HG03060 (cell line): Measurements from ENCODE around the gene ADAM8.
"Not testable (repeated sequence)": the region's sequence is repeated elsewhere in the genome, so short reads cannot be mapped to it uniquely, and the experiment has no call there.

Source experiments
- ATAC-seq: cut with Tn5 transposase; IDR thresholded peaks from one replicate; pipeline ENCODE4 v1.9.1; 2021; ENCODE audit warnings: low read depth, moderate number of reproducible peaks; ENCODE audit not compliant: unreplicated experiment

The ADAM8 gene

DNA sequence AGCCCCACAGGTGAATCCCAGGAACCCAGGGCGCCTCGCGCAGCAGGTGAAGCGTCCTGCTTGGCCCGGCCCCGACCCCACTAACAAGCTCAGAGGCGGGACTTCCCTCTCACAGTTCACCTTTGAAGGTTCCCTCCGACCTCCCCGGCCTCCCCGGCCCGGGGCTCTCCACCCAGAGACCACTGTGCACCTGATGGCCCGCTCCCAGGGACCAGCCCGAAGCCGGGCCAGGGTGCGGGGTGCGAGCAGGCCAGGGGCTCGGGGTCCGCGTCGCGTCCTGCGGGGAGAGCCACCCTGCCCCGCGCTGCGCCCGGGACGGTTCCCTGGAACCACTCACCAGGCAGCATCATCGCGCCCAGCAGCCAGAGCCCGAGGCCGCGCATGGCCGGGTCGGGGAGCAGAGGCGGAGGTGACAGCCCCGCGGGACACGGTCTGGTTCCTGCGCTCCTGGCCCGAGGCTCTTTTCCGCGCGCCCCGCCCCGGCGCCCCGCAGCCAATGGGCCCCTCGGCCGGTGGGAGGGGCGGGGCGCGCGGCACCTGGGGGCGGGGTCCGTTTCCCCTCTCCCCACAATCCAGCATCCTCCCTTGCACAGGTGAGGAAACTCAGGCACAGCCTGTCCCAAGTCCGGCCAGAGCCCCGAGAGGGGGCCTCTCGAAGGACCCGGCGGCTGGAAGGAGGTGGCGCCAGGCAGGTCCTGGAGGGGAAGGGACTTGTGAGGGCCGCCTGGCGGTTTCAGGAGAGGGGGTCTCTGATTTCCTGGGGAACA is at the start of gene ADAM8:
ADAM8 (minus strand) TSS at position 434 of the 767 bp plus-strand sequence; CDS start at position 383, 51 bp downstream.
- no peak for ATAC-seq

DNA sequence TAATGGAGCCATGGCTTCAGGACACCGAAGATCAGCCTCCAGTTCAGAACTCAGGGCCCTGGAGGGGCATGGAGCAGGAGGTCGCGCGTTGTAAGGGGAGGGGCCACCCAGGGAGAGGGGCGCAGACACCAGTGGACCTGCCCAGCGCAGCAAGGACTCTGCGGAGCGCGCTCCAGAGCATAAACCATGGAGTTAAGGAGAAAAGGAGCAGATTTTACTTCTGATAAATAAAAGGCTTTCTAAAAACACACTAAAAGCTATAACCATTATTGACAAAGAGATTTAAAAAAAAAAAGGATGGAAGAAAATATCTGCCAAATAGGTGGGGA is 49.5 kb upstream of the ADAM8 start:
- ATAC-seq = no peak

DNA sequence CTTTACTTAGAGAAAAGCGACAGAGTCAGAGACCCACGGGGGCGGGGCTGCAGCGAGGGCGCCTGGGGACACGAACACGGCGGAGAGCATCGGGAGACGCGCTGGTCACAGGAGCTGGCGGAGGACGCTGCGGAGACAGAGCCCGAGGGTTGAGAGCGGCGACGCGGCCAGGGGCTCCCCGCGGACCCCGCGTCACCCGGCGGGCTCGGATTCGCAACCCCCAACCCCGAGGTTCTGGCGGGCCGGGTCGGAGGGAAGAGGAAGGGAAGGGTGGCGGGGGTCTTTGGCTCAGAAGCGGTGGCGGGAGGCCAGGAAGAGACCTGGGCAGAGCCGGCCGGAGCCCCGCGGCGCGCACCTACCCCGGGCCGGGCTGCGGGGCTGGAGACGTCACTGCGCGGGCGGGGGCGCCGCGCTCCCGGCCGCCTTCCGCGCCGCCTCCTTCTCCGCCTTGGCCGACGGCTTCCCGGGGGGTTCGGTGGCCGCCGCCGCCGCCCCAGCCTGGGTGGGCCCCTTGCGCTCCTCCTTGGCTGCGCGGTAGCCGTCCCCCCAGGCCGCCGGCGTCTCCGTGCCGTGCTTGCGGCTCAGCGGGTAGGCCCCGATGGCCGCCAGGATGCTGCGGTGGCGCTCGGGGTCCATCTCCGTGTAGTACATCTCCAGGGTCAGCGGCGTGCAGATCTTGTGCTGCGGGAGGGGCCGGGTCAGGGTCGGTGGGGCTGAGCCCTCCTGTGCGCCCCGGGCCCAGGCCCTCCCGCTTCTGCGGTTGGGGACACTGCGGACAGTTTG is 49.0 kb upstream of the ADAM8 start:
- ATAC-seq = no peak

DNA sequence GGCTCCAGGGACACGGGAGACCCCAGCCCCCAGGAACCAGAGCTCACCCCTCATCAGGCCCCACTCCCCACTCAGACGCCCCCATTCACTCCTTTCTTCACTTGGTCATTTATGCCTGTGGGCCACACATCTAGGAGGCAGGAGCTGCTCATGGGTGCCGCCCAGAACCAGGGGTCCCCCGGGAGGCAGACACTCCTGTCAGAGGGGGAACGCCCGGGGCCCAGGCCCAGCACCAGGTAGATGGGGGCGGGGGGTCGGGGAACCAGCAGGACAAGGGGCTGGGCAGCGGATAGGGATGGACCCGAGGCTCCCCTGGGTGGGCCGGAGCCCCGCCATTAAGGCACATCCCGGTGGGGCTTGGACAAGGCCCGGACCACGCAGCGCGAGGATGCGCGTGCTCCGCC is 48.2 kb upstream of the ADAM8 start:
- no peak for ATAC-seq

DNA sequence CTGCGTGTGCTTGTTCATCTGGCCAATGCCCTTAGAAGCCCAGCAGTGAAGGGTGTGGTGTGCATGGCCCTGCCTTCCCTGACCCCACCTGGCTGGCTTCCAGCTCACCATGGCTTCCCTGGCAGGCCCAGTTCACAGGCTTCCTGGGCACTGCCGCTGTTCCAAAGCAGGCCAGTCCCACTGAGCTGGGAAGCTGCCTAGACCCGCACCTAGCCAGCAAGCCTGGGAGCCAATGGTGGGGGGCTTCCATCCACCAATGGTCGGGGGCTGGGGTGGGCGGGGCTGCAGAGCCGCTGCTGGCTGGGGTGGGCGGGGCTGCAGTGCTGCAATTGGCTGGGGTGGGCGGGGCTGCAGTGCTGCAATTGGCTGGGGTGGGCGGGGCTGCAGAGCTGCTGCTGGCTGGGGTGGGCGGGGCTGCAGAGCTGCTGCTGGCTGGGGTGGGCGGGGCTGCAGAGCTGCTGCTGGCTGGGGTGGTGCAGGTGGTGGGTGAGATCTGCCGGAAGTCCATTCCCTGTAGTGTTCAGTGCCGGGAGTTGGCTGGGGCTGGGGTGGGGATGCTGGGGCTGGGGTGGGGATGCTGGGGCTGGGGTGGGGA is 47.6 kb upstream of the ADAM8 start:
- ATAC-seq = no peak

DNA sequence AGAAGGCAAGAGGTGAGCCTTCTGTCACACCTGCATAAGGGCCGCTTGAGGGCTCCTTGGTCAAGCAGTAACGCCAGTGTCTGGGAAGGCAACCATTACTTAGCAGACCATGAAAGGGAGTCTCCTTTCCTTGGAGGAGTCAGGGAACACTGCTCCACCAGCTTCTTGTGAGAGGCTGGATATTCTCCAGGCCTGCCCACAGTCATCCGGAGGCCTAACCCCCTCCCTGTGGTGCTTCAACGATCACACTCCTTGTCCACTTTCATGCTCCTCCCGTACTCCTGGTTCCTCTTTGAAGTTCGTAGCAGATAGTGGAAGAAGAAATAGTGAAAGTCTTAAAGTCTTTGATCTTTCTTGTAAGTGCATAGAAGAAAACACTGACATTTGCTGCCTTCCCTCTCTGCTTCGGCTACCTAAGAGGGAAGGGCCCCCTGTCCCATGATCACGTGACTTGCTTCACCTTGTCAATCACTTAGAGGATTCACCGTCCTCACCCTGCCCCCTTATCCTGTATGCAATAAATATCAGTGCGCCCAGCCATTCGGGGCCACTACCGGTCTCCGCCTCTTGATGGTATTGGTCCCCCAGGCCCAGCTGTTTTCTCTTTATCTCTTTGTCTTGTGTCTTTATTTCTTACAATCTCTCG is 45.5 kb upstream of the ADAM8 start:
- not testable (repeated sequence) for ATAC-seq

DNA sequence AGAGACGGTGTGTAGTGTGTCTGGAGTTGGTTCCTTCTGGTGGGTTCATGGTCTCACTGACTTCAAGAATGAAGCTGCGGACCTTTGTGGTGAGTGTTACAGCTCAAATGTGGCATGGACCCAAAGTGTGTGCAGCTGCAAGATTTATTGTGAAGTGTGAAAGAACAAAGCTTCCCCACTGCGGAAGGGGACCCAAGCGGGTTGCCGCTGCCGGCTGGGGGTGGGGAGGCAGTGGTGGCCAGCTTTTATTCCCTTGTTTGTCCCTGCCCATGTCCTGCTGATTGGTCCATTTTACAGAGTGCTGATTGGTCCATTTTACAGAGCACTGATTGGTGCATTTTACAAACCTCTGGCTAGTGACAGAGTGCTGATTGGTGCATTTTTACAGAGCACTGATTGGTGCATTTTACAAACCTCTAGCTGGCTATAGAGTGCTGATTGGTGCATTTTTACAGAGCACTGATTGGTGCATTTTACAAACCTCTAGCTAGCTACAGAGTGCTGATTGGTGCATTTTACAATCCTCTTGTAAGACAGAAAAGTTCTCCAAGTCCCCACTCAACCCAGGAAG is 44.3 kb upstream of the ADAM8 start:
- ATAC-seq = not testable (repeated sequence)

DNA sequence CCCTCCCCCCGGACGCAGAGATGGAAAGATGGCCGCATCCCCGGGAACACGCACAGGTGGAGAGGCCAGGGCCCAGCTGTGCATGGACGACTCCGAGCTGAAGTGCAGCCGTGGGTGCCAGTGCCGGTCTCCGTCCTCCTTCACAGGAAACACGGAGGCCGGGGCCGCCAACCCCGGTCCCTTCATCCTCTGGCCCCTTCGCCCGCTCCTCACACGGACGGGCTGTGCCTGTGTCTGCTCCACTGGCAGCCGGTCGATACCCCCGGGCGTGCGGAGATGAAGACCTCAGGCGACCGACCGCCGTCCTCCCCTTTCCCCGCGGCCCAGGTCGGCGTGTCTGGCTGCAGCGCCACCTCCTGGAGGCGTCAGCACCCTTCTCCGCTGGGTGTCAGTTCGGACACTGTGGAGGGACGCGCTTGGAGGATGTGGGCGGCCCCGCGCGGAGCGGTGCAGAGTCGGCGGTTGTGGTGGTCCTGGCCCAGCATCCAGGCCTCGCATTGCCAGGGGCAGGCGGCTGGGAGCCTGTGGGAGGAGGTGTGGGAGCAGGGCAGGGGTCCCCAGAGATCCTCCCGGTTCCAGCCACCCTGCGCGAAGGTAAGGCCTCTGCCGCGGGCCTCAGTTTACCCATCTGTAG is 41.9 kb upstream of the ADAM8 start:
- ATAC-seq = no peak

DNA sequence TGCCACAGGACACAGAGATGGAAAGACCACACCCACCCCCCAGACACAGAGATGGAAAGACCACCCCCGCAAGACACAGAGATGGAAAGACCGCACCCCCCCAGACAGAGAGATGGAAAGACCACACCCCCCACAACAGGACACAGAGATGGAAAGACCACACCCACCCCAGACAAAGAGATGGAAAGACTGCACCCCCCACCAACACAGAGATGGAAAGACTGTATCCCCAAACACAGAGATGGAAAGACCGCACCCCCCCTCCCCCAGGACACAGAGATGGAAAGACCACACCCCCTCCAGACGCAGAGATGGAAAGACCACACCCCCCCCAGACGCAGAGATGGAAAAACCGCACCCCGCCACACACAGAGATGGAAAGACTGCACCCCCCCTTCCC is 40.1 kb upstream of the ADAM8 start:
- no peak for ATAC-seq

DNA sequence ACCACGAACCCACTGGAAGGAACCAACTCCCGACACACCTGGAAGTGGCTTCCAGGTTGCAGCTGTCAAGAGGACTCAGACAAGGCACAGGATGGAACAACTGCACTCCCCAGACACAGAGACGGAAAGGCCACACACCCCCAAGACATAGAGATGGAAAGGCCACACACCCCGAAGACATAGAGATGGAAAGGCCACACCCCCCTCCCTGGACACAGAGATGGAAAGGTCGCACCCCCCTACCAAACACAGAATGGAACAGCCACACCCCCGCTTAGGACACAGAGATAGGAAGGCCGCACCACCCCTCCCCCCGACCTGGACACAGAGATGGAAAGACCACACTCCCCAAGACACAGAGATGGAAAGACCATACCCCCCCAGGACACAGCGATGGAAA is 39.6 kb upstream of the ADAM8 start:
- no peak for ATAC-seq

DNA sequence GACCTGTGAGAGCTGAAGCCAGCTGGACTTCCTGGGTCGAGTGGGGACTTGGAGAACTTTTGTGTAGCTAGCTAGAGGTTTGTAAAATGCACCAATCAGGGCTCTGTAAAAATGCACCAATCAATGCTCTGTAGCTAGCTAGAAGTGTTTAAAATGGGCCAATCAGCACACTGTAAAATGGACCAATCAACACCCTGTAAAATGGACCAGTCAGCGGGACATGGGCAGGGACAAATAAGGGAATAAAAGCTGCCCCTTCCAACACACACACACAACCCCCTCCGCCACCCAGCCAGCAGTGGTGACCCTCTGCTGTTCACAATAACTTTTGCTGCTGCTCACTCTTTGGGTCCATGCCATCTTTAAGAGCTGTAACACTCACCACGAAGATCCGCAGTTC is 39.2 kb upstream of the ADAM8 start:
- no peak for ATAC-seq

DNA sequence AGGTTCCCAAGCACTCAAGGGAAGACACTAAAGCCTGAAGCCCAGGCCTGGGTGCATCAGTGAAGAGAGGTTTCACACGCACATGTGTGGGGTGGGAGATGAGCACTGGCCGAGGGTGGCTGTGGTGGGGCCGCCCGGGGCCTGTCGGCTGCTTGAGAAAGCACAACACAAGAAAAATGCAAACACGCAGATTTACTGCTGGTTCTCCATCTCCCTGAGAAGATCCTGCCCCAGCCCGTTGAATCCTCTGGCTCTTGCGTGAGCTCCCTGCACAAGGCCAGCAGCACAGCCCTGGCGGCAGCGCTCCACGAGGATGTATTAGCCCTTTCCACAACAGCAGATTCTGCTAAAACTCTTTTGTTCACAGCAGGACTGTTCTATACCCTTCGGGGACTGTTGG is 38.2 kb upstream of the ADAM8 start:
- no peak for ATAC-seq

DNA sequence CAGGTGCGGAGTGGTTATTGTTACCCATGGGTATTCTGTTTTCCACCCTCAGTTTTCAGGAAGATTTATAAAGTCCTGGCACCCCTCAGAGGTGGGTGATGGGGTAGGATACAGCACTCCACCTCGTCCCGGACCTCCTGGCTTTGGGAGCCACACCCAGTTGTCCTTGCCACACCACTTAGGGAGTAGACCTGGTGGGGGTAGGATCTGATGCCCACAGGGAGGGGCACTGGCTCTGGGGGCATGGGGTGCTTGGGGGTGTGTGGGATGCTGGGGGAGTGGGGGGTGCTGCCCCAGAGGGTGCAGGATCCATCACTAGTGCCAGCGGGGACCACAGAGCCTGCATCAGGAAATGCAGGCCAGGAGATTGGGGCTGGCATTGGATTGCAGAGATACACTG is 36.5 kb upstream of the ADAM8 start:
- ATAC-seq = no peak

DNA sequence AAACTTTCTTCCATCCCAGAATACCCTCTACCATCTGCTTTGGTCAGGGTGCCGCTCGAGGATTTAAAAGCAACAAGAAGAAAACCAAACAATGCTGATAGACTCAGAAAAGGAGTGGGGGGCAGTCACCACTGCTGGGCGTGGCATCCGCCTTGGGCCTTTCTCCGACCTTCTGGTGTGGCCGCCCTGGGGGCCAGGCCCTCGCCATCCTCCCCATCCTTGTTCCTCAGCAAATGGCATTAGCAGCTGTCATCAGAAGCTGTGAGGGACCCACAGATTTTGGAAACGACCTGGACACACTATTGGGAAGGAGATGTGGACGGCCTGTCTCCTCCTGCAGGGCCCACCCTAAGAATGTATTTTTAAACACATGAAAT is 36.1 kb upstream of the ADAM8 start:
- ATAC-seq = no peak

DNA sequence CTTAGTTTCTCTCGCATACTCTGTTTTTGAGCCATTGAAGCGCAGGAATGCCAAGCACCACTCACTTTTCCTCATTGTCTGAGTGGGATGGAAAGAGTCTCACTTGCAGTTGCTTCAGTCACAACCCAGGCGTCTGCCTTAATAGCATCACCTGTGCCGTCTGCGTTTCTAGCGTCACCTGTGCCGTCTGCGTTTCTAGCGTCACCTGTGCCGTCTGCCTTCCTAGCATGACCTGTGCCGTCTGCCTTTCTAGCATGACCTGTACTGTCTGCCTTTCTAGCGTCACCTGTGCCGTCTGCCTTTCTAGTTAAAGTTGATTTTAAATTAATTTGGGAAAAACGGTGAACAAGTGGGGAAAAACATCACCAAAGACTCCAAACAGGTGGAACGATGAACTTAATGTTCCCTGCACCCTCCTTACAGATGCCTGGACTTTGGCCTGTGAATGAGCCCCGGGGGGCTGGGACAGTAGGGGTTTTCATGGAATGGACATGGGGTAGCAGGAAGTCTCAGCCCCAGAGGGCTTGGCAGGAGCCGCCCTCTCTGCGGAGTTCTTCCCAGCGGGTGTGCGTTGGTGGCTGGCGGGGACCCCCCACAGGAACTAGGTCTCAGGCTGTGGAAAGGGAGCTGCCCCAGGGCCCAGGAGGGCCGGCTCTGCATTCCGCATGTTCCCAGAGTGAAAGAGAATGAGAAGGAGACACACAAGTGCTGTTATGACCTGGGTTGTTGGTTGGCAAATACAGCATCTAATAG is 35.5 kb upstream of the ADAM8 start:
- ATAC-seq = no peak

DNA sequence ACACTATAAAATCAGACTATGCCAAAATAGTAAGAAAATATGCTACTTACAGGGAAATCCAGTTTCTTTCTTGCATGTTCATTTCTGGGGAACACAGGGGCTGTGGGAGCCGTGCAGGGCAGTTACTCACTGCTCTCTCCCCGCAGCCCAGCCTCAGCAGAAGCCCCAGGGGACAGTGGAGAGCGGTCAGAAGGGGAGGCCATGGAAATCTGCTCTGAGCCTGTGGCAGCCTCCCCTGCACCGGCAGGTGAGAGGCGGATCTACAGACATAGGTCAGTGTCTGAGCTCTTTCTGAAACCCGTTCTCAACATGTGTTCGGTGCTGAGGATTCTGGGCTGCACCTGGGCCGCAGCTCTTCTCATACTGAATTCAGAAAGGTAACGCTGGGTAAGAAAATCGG is 34.9 kb upstream of the ADAM8 start:
- ATAC-seq = no peak

DNA sequence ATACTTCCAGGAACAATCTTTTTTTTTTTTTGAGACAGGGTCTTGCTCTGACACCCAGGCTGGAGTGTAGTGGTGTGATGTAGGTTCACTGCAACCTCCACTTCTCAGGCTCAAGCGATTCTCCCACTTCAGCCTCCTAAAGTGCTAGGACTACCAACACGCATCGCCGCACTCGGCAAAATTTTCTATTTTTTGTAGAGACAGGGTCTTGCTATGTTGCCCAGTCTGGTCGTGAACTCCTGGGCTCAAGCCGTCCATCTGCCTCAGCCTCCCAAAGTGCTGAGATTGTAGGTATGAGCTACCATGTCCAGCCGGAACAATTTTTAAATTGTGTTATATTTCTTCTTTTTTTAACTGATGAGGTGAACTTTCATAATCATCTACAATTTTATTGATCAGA is 34.1 kb upstream of the ADAM8 start:
- ATAC-seq = no peak

DNA sequence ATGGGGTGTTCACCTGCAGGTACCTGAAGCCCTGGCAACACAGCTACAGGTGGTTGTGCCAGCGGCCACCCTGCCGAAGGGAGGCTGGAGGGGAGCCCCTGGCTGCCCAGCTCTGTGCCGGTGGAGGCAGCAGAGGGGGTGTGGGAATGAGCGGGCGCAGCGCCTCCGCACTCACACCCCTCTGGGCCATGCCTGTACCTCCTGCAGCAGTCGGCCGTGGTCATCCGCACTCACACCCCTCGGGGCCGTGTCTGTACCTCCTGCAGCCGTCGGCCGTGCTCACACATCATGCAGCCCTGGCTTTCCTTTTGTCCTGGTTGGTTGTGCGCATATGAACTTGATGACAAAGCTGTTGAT is 33.7 kb upstream of the ADAM8 start:
- ATAC-seq = no peak

DNA sequence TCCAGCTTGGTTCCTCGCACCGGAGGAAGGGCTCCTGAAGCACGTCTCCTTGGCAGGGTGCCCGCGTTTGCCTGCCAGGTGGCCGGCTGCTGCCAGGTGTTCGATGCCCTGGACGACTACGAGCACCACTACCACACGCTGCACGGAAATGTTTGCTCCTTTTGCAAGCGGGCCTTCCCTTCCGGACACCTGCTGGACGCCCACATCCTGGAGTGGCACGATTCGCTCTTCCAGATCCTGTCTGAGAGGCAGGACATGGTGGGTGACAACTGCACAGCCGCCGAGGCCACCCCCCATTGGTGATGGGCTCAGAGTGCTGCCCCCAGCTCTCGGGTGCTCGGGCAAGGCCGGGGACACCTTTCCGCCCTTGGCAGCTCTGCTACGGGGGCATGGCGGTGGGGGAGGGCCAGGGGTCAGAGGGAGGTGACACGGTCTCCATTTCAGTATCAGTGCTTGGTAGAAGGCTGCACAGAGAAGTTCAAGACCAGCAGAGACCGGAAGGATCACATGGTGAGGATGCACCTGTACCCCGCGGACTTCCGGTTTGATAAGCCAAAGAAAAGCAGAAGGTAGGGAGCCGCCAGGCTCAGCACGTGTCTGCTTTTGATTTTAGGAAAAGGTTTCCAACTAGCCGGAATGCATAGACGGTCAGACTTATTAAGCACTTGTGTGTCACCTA is 33.2 kb upstream of the ADAM8 start:
- no peak for ATAC-seq
